Measurements from ENCODE around the gene PLD6.

PLD6 gene

DNA sequence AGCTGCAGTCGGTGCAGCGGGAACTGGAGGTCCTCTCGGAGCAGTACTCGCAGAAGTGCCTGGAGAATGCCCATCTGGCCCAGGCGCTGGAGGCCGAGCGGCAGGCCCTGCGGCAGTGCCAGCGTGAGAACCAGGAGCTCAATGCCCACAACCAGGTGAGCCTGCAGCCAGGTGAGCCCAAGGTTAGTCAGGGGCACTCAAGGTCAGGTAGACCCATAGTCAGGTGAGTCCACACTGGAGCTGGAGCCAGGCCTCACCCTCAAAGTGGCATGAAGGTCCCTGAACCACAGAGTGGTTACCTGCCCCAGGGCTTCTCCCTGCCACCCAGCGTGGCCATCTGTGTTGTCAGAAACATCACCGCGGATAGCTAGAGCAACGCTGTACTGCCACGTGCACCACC, 32.2 kb downstream of the PLD6 start:
- TF ChIP-seq, protein P1, sequence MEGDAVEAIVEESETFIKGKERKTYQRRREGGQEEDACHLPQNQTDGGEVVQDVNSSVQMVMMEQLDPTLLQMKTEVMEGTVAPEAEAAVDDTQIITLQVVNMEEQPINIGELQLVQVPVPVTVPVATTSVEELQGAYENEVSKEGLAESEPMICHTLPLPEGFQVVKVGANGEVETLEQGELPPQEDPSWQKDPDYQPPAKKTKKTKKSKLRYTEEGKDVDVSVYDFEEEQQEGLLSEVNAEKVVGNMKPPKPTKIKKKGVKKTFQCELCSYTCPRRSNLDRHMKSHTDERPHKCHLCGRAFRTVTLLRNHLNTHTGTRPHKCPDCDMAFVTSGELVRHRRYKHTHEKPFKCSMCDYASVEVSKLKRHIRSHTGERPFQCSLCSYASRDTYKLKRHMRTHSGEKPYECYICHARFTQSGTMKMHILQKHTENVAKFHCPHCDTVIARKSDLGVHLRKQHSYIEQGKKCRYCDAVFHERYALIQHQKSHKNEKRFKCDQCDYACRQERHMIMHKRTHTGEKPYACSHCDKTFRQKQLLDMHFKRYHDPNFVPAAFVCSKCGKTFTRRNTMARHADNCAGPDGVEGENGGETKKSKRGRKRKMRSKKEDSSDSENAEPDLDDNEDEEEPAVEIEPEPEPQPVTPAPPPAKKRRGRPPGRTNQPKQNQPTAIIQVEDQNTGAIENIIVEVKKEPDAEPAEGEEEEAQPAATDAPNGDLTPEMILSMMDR (IDR thresholded peaks at IDR 0.05; ENCODE audit: low read depth, low read length): no peak
- no peak for DNase-seq (ENCODE audit: extremely low read depth, low read depth)

DNA sequence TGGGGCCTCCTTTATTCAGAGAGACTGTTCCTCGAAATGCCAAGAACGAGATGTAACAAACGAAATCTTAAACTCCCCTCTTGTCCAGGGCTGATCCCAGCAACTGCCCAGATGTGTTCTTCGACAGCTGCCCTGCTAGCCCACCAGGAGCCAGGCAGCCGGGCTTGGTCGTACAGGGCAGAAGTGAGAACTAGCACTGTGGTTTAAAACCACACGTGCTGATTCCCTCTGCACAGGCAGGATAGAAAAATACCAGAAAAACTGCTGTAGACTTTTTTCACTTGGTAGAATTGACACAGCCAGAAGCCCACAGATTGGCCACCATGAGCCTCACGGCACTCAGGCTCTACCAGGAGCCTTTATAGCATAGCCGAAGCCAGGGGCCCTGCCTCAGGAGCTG, 33.1 kb downstream of the PLD6 start:
- TF ChIP-seq, protein P1 (IDR thresholded peaks at IDR 0.05; ENCODE audit: low read depth, low read length): no peak
- no peak for DNase-seq (ENCODE audit: extremely low read depth, low read depth)

DNA sequence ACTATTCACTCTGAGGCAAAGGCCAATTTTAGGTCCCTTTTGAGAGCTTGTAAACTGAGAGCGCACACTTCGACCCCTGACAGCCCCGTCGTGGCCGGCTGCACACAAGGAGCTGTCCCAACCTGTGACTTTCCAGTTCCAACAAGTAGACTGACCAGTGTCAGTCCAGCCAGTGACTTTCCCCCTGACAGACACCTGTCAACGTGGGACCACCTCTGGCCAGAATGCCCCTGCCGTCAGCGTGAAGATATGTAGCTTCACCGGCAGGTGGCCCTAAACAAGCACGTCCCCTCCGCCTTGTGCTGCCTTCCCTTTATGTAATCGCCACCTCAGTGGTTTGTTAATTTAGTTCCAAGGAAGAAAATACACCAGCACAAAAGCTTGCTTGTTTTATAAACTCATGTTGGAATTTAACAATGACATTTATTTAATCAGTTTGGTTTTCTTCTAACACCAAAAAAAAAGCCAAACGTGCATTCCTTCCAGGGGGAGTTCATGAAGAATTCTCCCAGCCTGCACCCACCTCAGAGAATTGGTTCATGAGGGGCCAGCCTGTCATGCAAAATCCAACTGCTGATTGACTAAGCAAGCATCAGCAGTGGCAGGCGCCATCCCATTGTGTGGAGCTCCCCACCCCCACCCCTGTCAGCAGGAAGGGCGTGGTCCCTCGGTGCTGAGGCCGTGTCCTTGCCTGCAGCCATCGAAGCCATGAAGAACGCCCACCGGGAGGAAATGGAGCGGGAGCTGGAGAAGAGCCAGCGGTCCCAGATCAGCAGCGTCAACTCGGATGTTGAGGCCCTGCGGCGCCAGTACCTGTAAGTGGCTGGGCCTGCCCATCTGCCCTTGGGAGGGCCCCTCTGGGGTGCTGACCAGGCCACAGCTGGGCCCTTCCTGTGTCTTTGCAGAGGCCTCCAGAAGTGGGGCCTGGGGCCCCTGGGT, 33.9 kb downstream of the PLD6 start:
- no peak for DNase-seq (ENCODE audit: extremely low read depth, low read depth)

DNA sequence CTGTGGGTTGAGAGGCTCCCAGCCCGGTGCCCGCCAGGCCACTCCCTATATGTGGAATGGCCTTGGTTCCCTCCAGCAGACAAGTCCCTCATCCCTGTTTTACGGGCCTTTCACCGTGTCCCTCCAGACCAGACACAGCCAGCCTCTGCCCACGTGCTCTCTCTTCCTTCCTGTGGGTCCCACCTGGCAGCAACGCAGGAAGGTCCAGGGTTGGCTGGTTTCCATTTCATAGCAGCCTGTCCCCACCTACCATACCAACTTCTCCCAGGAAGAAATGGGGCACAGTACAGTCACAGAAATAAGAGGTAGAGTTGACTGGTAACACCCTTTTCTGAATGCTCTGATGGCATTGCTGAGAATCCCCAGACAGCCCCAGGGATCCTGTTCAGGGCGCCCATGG, 34.9 kb downstream of the PLD6 start:
- no peak for DNase-seq (ENCODE audit: extremely low read depth, low read depth)
- TF ChIP-seq, protein P1 (IDR thresholded peaks at IDR 0.05; ENCODE audit: low read depth, low read length): no peak

More for the DNA sequence above, 33.9 kb downstream of the PLD6 start:
- TF ChIP-seq, protein P1 (IDR thresholded peaks at IDR 0.05; ENCODE audit: low read depth, low read length): no peak

DNA sequence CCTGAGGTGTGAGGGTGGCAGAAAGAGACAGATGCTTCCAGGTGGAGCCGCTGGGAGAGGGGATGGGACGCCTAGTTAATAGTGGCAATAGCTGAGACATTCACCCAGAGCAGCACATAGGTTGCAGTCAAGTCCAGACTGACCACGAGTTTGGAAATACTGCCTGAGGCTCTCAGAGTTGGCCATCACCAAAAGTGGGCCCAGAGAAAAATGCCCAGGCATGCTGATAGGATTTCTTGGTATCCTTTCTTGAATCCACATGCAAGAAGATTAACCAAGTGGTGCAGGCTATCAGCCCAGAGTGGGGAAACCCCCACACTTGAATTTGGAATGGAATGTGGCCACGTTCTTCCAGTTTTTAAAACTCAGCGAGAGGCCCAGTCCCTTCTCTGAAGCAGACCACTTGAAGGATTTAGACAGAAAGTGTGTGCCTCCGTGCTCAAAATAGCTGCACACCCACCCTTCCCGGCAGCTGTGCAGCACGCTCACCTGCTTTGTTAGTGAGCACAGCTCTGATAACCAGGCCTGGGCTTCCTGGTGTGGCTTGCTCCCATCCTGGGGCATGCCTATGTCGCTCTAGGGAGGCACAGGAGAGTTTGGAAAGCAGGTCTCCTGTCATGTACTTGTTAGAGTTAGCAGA, 35.7 kb downstream of the PLD6 start:
- peak; percentile 29 for DNase-seq (ENCODE audit: extremely low read depth, low read depth)
- TF ChIP-seq, protein P1 (IDR thresholded peaks at IDR 0.05; ENCODE audit: low read depth, low read length): no peak

DNA sequence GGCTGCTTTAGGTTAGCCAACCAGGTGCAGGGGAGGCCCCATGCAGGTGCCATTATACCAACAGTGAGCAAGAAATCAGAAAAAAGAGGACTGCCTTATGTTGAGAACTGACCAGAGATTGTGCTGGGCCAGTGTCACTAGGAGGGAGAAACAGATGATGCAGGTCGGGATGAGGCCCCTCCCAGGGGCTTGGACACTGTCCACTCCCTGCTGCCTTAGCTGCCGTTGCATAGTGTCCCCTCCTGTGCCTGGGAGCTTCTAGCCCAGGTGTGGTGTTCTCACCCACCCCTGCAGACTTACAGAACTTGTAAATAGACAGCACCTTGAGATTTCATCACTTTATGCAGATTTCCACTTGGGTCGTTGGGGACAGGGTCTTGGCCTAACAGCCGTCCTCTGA, 36.7 kb downstream of the PLD6 start:
- DNase-seq (ENCODE audit: extremely low read depth, low read depth): no peak
- TF ChIP-seq, protein P1 (IDR thresholded peaks at IDR 0.05; ENCODE audit: low read depth, low read length): no peak

DNA sequence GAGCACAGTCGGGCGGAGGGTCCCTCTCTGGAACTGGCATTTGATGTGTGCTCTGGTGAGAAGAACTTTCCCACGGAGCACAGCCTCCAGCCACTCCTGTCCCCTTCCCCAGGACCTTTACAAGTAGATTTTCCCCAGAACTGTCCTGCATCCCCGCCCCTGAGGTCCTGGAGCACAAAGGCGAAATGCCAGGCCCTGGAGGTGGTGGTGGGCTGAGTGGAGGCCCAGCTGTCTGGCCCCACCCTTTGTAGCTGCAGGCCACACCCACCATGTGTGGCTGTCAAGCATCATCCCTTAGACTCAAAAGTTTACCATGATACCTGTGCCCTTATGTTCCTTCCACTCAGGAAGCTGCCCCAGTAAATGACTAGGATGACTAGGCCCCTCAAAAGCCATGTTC, 37.7 kb downstream of the PLD6 start:
- no peak for DNase-seq (ENCODE audit: extremely low read depth, low read depth)
- TF ChIP-seq, protein P1 (IDR thresholded peaks at IDR 0.05; ENCODE audit: low read depth, low read length): no peak
